CD4-positive, alpha-beta T cell treated with Interleukin-15 for 1 hour (primary cell): Measurements from ENCODE around the gene RASSF3.
"Not testable (repeated sequence)": the region's sequence is repeated elsewhere in the genome, so short reads cannot be mapped to it uniquely, and the experiment has no call there.

ENCODE experiments used
- DNase-seq: peaks from one replicate; pipeline ENCODE4 v3.0.0-alpha.2; 2020

RASSF3 gene

GRCh38 chr12:64672925-64673409 is 62.7 kb downstream of the RASSF3 start:
- no peak for DNase-seq

- no peak for DNase-seq
These were observed 63.3 kb downstream of the RASSF3 start for GRCh38 chr12:64673490-64674169.

- DNase-seq = peak; percentile 81
These were observed 64.2 kb downstream of the RASSF3 start for GRCh38 chr12:64674367-64674922.

GRCh38 chr12:64675795-64676194 is 65.5 kb downstream of the RASSF3 start:
- DNase-seq = no peak

- peak; percentile 33 for DNase-seq
These were observed 68.0 kb downstream of the RASSF3 start for GRCh38 chr12:64678248-64678647.

- no peak for DNase-seq
These were observed 68.5 kb downstream of the RASSF3 start for GRCh38 chr12:64678835-64679234.

GRCh38 chr12:64679487-64680001 is 69.2 kb downstream of the RASSF3 start:
- DNase-seq = peak; percentile 84

GRCh38 chr12:64680235-64680634 is 69.9 kb downstream of the RASSF3 start:
- peak; percentile 37 for DNase-seq

GRCh38 chr12:64681200-64682052 is 71.1 kb downstream of the RASSF3 start:
- DNase-seq = peak; percentile 71

GRCh38 chr12:64682572-64683277 is 72.4 kb downstream of the RASSF3 start:
- DNase-seq = no peak

- no peak for DNase-seq
These were observed 73.7 kb downstream of the RASSF3 start for GRCh38 chr12:64683816-64684543.

- peak; percentile 37 for DNase-seq
These were observed 74.8 kb downstream of the RASSF3 start for GRCh38 chr12:64685050-64685449.

- DNase-seq = no peak
These were observed 75.3 kb downstream of the RASSF3 start for GRCh38 chr12:64685605-64686004.

- DNase-seq = no peak
These were observed 77.5 kb downstream of the RASSF3 start for GRCh38 chr12:64687816-64688215.

- no peak for DNase-seq
These were observed 77.9 kb downstream of the RASSF3 start for GRCh38 chr12:64688219-64688618.

- no peak for DNase-seq
These were observed 78.4 kb downstream of the RASSF3 start for GRCh38 chr12:64688715-64689114.

- not testable (repeated sequence) for DNase-seq
These were observed 79.9 kb downstream of the RASSF3 start for GRCh38 chr12:64690236-64690635.

- DNase-seq = no peak
These were observed 81.0 kb downstream of the RASSF3 start for GRCh38 chr12:64691227-64691794.

GRCh38 chr12:64691795-64692583 is 81.7 kb downstream of the RASSF3 start:
- no peak for DNase-seq

- DNase-seq = no peak
These were observed 84.1 kb downstream of the RASSF3 start for GRCh38 chr12:64694130-64695040.
